Measurements from ENCODE around the gene ZC3H12D.

The ZC3H12D gene

DNA sequence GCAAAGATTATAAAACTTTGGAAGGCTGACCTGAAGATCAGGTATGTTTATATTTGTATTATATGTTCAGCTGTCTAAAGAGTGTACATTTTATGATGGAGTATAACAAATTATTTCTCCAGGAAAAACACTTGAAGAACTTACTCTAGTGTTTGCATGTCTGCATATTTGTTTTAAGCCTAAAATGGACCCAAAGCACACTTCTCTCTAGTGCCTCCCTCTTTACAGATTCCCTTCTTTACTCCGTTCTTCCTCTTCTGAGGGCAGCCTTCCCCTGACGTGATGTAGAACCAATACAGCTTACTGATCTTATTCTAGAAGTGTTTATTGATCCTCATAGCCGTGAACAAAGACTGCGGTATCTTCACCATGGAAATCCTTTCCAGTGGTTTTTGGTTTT is 70.8 kb downstream of the ZC3H12D start:
- DNase-seq (ENCODE audit: low spot score) = no peak

DNA sequence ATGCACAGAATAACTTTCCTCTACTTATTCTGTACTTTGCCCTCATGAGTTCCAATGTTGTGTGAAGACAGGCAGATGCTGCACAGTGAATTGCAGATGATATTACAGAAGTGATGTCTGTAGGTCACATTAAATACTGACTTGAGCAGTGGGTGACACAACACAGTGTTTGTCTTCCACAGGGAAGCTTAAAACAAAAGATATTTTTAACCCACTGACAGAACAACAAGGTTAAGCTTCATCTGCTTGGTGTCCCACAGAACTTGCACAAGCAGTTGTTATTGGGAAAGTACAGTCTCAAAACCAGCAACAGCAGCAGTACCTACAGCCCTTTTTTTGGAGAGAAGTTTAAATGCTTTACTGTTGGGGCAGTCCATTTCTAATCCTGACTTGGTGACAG is 74.3 kb downstream of the ZC3H12D start:
- no peak for DNase-seq (ENCODE audit: low spot score)

DNA sequence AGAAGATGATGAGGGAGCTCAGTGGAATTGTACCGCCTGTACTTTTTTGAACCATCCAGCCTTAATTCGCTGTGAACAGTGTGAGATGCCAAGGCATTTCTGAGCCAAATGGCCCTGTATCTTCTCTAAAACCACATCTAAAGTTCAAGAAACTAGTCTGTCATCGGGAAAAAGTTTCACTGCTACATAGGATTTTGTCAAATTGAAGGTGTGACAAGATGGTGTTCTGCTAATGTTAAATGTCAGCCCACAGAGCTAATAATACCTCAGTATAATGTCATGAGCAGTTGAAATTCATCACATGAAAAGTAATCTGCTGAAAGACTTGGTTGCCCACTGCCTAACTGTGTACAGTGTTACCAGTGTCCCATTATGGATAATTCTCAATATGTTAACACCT is 75.2 kb downstream of the ZC3H12D start:
- DNase-seq (ENCODE audit: low spot score) = no peak

DNA sequence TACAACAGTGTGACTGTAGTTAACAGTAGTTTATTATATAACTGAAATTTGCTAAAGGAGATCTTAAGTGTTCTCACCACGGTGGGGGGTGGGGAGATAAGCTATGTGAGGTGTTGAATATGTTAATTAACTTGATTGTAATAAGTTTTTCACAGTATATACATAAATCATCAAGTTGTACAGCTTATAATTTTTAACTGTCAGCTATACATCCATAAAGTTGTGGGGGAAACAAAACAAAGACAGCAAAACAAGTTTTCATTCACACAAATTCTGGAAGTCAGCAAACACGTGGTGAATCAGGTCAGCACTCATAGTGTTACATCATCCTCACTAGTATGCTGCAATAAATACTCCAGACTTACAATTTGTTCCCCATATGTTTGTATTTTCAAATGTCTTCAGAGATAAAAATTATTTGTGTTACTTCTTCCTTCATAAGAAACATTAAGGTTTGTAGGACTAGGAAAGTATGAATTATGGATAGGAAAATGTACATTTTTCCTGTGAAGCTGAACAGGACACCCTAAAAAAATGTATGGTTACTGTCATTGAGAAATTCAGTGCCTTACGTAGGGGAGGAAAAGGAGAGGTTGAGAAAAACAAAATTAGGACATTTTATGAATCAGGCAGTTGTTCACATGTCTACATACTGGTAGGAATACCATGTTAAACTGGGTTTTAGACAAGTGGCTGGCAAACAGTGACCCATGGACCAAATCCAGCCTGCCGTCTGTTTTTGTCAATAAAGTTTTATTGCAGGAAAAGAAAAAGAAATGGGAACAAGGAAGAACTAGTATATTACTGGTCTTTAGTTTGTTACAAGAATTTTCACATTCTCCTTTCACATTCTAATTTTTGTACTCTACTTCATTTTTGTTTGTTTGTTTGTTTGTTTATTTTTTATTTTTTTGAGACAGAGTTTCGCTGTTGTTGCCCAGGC is 78.7 kb downstream of the ZC3H12D start:
- no peak for DNase-seq (ENCODE audit: low spot score)

DNA sequence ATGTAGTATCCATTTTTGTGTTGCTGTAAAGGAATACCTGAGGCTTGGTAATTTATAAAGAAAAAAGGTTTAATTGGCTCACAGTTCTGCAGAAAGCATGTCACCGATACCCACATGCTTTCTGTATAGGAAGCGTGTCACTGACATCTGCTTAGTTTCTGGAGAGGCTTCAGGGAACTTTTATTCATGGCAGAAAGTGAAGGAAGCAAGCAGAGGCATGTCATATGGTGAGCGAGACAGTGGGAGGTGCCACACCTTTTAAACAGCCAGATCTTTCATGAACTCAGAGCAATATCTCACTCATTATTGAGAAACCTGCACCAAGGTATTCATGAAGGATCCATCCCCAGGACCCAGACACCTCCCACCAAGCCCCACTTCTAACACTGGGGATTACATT is 81.3 kb downstream of the ZC3H12D start:
- DNase-seq (ENCODE audit: low spot score) = no peak

DNA sequence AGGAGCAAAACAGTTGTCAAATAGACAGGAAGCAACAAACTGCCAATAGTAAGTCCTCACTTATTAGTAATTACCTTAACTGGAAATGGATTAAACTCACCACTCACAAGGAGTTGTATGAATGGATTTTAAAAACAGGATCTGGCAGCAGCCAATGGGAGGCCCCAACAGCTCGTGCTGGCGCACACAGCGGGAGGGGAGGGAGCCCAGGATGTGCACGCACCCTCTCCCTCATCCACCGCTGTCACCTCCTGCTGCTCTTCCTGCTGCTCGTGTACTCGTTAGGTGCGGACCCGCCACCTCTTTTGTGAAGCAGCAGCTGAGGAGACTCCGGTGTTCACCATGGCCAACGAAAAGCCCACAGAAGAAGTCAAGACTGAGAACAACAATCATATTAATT is 84.8 kb downstream of the ZC3H12D start, which contains the start of gene SUMO4:
Gene SUMO4 (plus strand): TSS at position 213 of the 400 bp plus-strand sequence. CDS start 130 bp downstream, at position 343.
- DNase-seq (ENCODE audit: low spot score) = no peak

DNA sequence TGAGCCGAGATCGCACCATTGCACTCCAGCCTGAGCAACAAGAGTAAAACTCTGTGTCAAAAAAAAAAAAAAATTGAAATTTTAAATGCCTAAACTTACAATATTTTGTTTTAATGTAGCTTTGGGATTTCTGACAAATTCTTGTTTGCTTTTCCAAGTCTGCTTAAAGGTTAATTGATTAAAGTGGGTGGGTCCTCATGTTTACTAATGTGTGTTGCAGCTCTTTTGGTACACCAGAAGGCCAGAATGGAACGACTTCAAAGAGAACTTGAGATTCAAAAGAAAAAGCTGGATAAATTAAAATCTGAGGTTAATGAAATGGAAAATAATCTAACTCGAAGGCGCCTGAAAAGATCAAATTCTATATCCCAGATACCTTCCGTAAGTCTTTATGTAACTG is 87.4 kb downstream of the ZC3H12D start:
- no peak for DNase-seq (ENCODE audit: low spot score)

Data from COLO829 (cell line).